Stimulated activated CD8-positive, alpha-beta memory T cell treated with anti-CD3 and anti-CD28 coated beads, Interleukin-12 subunit alpha, Interleukin-12 subunit beta, amount 100 ng/mL, for 24 hours (primary cell): ENCODE results near the gene ELOVL6.
"Not testable (repeated sequence)": the region's sequence is repeated elsewhere in the genome, so short reads cannot be mapped to it uniquely, and the experiment has no call there.

Experiments used
- DNase-seq: peaks from one replicate; pipeline ENCODE4 v3.0.0-alpha.2; 2020; ENCODE audit errors: extremely low read depth

ELOVL6 gene

GRCh38 chr4:110198435-110199416 lies at the start of gene ELOVL6:
ELOVL6 (minus strand) TSS chr4:110198615; CDS start chr4:110198335, 280 bp downstream.
- DNase-seq, result no peak

- no peak for DNase-seq
Observed at GRCh38 chr4:110248100-110248499, 49.7 kb upstream of the ELOVL6 start.

GRCh38 chr4:110247591-110247990 lies 49.2 kb upstream of the ELOVL6 start:
- DNase-seq, result no peak

GRCh38 chr4:110245577-110245976 lies 47.2 kb upstream of the ELOVL6 start:
- DNase-seq, result no peak

- no peak for DNase-seq
Observed at GRCh38 chr4:110236324-110236723, 37.9 kb upstream of the ELOVL6 start.

GRCh38 chr4:110233581-110233980 lies 35.2 kb upstream of the ELOVL6 start:
- not testable (repeated sequence) for DNase-seq

- no peak for DNase-seq
Observed at GRCh38 chr4:110231869-110232268, 33.5 kb upstream of the ELOVL6 start.

GRCh38 chr4:110229266-110229665 lies 30.9 kb upstream of the ELOVL6 start:
- no peak for DNase-seq

GRCh38 chr4:110224812-110225211 lies 26.4 kb upstream of the ELOVL6 start:
- DNase-seq, result no peak

GRCh38 chr4:110224142-110224541 lies 25.7 kb upstream of the ELOVL6 start:
- no peak for DNase-seq

GRCh38 chr4:110218935-110219334 lies 20.5 kb upstream of the ELOVL6 start:
- not testable (repeated sequence) for DNase-seq

GRCh38 chr4:110217181-110217580 lies 18.8 kb upstream of the ELOVL6 start:
- not testable (repeated sequence) for DNase-seq

GRCh38 chr4:110216129-110216528 lies 17.7 kb upstream of the ELOVL6 start:
- DNase-seq, result no peak

- no peak for DNase-seq
Observed at GRCh38 chr4:110211770-110212061, 13.3 kb upstream of the ELOVL6 start.

GRCh38 chr4:110211007-110211769 lies 12.8 kb upstream of the ELOVL6 start:
- no peak for DNase-seq

- DNase-seq, result no peak
Observed at GRCh38 chr4:110208419-110208818, 10.0 kb upstream of the ELOVL6 start.

GRCh38 chr4:110207233-110207632 lies 8.8 kb upstream of the ELOVL6 start:
- no peak for DNase-seq

- DNase-seq, result no peak
Observed at GRCh38 chr4:110202024-110202423, 3.6 kb upstream of the ELOVL6 start.

GRCh38 chr4:110201502-110201901 lies 3.1 kb upstream of the ELOVL6 start:
- no peak for DNase-seq

GRCh38 chr4:110200689-110201088 lies 2.3 kb upstream of the ELOVL6 start:
- DNase-seq, result no peak

GRCh38 chr4:110198049-110198434 lies 373 bp downstream of the ELOVL6 start:
- DNase-seq, result no peak

- DNase-seq, result no peak
Observed at GRCh38 chr4:110197529-110198042, 829 bp downstream of the ELOVL6 start.
